Measurements from ENCODE around the gene CFAP46.
"Not testable (repeated sequence)": the region's sequence is repeated elsewhere in the genome, so short reads cannot be mapped to it uniquely, and the experiment has no call there.

The CFAP46 gene

DNA sequence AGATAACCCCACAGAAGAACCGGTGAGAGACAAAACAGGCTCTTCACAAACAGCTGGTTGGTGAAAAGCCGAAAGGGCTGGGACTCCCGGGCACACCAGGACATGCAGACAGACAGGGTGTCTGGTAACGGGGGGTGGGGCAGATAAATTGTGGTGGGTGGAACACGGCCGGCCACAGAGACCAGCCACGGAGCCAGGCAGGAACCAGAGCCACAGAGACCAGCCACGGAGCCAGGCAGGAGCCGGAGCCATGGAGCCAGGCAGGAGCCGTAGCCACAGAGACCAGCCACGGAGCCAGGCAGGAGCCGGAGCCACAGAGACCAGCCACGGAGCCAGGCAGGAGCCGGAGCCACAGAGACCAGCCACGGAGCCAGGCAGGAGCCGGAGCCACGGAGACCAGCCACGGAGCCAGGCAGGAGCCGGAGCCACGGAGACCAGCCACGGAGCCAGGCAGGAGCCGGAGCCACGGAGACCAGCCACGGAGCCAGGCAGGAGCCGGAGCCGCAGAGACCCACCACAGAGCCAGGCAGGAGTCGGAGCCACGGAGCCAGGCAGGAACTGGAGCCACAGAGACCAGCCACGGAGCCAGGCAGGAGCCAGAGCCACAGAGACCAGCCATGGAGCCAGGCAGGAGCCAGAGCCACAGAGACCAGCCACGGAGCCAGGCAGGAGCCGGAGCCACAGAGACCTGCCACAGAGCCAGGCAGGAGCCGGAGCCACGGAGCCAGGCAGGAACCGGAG lies 116.4 kb downstream of the CFAP46 start:
- not testable (repeated sequence) for DNase-seq (ENCODE audit: low read depth)

DNA sequence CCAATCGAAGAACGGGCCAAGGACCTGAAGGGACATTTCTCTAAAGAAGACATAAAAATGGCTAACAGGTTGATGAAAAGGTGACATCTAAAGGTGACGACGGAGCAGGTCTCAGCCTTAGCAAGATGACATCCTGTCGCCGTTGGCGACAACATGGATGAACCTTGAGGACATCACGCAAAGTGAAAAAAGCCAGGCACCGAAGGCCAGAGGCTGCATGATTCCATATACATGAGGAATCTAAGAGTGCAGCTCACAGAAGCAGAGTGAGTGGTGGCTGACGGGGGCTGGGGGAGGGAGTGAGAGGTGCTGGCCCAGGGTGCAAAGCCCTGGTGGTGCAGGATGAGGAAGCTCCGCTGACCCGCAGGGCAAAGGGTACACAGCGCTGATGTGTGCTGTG lies 122.3 kb downstream of the CFAP46 start:
- no peak for DNase-seq (ENCODE audit: low read depth)

DNA sequence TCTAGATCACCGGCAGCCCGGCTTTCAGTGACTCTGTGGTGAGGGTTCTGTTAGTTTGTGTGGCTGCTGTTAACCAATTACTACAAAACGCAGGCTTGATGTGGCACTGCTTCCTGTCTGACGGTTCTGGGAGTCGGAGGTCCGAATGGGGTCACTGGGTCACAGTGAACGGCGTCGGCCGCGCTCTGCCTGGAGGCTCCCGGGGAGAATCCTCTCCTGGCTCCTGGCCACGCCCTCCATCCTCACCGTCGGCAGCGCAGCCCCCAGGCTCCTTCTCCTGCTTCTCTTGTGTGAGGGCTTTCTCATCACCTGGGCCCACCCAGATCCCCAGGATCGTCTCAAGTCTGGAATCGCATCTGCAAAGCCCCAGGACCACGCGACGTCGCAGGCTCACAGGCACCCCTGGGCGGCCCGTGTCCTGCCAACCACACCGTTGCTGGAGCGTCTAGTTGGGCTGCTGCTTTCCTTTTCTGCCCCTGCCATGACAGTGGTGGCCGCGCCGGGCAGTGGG lies 124.6 kb downstream of the CFAP46 start:
- DNase-seq (ENCODE audit: low read depth): no peak

DNA sequence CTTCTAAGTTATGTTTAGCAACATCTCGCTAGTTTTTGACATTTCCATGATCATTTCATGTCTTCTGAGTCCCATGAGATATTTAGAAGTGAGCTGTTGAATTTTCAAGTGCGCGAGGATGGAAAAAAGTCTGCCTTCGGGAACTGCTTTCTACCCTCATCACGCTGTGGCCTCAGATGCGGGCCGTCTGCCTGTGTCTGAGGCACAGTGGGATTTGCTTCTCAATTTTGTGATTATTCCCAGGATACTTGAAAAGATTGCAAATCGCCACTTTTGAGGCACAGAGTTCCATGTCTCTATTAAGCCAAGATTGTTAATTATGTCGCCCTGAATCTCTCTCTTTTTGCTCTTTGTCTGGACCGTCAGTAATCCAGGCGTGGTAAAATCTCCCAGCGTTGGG lies 125.7 kb downstream of the CFAP46 start:
- DNase-seq (ENCODE audit: low read depth): no peak

DNA sequence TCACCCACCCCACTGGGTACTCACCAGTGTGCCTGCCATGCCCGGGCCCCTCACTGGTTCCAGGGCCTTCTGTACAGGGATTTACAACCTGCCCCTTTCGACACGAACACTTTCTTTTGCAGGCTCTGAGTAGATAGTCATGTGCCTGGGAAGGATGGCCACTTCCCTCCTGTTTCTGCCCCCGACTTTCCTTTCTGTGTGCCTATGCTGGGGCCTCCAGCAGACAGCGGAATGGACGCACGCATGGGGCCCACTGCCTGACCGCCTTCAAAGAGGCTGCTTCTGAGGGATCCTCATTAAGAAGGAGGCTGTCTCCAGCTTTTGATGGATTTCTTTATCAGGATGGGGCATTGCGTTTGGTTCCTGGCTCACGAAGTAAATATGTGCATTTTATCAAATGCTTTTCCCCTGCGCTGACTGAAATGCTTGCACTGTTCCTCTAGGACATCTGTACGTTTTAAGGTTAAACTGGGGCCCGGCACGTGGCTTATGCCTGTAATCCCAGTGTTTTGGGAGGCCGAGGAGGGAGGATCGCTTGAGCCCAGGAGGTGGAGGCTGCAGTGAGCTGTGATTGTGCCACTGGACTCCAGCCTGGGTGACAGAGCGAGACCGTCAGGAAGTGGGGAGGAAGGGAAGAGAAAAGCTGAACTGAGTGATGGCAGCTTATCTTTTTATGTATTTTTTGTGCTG lies 127.1 kb downstream of the CFAP46 start:
- DNase-seq (ENCODE audit: low read depth): no peak

DNA sequence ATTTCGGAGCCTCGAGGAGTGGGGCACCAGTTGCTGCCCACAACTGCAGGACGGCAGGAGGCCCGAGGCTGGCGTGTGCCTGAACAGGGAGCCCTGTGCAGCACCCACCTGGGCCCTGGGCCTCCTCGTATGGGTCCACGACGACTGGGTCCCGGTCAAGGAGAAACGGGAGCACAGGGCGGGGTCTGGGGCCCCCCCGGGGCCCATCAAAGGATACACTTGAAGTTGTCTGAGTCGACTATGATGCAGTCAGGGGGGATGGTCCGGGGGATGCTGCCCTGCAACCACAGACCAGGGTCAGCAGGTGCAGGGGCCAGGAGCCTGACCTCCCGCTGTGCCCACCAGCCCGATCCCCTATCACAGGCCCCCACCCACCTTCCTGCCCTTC lies 127.9 kb downstream of the CFAP46 start:
- no peak for DNase-seq (ENCODE audit: low read depth)

DNA sequence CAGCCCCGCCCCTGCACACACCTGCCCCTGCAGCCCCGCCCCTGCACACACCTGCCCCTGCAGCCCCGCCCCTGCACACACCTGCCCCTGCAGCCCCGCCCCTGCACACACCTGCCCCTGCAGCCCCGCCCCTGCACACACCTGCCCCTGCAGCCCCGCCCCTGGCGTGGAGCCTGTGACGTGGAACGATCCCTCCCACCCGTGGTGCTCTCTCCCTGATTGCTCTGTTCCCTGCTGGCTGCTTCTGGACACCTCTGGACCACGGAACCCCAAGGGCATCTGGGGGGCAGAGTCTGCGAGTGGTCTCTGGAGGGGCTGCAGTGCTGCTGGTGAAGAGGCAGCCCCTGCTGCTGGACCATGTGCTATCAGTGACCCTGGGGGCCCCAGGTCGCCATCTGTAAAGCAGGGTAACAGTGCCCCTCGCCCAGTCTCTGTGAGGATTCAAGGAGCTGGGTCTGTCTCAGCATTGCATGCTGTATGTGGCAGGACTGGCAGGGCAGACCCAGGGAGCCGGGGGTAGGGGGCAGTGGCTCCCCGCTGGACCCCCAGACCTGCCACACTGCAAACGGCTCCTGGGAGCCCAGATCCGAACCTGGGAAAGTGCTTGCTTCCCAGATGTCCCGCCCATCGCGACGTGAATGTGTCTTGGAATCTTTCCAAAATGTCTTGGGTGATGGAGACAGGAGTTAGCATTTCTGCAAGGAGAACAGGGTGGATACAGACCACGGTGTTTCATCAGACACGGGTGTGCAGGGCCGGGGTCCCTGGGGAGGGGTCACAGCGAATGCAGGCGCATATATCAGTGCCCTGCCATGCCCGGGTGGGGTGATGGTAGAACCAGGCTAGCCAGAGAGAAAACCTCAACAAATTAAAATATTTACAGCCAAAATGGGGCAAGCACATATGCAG lies 128.6 kb downstream of the CFAP46 start:
- no peak for DNase-seq (ENCODE audit: low read depth)

DNA sequence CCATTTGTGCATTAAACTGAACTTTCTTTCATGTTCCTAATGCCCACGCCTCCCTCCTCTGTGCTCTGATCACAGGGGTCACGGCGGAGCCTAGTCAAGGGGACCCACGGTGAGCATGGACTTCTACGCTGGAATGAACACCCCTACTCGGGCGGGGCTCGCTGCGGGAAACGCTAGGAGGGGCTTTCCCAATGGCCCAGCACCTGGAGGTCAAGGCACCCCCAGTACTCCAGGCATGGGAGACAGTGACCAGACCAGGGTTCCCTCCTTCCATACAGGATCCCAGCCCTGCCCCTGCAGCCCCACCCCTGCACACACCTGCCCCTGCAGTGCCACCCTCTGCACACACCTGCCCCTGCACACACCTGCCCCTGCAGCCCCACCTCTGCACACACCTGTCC lies 129.4 kb downstream of the CFAP46 start:
- no peak for DNase-seq (ENCODE audit: low read depth)

DNA sequence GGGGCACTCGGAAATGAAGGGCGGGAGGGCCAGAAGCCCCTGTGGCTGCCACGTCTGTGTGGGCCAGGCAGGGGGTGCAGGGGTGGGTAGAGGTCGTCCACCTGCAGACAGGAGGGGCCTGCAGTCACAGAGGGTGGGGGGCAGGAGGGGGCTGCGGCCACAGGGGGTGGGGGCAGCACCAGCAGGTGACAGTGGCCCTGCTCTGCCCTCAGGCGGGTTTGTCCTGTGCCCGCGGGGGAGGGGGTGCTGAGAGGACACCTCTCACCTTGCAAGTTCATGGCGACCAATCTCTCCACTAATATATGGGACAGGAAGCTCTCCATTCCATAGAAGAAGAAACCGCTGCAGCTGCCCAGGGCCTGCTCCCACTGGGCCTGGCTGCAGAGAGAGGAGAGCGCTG lies 129.8 kb downstream of the CFAP46 start:
- DNase-seq (ENCODE audit: low read depth): no peak

DNA sequence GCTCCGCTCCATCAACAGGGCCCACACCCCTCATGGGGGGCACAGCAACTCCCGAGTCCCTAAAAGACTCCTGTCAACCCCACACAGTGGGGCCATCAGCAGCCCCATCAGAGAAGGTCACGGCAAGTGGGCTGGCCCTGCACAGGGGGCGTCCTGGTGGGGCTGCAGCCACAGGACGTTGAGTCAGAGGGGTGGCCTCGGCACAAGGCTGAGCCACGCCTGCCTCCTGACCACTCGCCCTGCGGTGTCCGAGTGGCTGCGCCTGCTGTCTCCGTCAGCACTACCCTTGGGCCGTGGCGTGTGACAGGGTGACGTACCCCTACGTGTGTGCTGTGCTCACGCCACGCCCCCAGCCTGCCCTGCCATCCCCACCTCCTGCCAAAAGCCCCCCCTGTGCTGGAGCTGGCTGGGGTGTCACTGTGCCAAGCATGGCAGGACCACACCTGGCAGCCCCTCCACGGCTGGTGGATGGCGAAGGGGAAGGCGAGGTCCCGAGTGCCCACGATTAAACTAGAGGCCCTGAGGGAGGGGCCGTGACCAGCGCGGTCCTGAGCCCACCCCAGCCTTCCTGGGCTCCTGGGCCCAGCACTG lies 130.4 kb downstream of the CFAP46 start:
- no peak for DNase-seq (ENCODE audit: low read depth)

DNA sequence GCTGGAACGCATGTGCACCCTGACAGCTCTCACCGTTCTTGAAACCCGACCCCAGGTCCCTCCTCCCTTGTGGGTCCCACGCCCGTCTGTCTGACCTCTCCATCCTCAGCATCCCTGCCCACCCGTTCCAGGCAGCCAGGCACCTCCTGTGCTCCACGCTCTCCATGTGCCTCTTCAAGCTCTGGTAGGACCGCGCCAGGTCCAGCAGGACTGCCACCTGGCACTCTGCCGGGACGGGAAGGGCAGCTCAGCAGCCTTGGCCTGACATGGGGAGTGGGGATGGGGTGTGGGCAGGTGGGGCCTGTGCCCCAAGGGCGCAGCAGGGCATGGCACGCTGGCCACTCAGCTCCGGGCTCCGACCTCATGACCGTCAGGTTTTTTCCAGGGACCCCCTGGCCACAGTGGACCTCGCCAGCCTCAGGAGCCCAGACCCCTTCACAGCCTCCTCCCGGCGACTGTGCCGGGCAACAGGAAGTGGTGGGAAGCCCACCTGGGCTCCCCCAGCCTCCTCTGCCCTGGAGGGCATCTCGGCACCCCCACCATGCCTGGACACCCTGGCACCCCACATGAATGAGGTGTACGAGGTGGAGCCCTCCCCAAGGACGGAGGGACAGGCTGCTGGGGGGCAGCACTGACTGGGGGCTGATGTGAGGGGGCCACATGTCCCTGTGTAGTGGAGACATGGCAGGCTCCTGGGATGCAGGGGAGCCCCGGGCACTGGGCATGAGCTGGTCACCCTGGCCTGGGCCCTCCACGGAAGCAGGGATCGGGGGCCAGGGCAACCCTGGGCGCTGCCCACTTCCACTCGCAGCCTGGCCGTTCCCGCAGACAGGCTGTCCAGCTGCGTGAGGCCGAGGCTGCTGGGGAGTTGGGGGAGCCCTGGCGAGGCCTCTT lies 131.3 kb downstream of the CFAP46 start:
- no peak for DNase-seq (ENCODE audit: low read depth)

DNA sequence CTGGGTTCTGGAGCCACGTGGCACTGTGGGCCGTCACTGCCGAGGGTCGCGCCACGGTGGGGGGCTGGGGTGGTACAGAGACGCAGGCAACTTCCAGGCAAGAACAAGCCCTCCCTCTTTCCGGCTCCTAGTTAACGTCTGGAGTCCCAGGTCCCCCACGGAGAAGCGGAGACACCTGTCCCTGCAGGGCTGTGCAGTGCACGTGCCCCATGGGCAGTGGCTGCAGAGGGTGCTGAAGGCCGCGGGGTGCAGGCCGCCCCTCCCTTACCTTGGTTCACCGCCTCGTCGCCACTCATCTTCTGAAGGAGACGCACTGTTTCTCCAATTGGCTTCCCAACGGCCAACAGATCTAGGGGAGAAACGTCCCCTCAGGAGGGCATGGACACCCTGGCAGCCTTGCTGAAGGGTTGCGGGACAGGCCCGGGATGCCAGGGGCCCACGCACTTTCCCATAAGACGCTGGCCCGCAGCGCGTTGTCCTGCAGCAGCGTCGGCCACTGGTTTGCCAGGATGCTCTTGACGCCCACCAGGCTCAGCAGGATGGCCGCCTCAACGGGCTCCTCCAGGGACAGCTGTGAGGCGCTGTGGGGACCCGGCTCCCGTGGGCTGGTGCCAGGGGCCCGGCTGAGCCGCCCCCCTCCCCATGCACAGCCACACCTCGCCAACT lies 132.1 kb downstream of the CFAP46 start:
- DNase-seq (ENCODE audit: low read depth): no peak

DNA sequence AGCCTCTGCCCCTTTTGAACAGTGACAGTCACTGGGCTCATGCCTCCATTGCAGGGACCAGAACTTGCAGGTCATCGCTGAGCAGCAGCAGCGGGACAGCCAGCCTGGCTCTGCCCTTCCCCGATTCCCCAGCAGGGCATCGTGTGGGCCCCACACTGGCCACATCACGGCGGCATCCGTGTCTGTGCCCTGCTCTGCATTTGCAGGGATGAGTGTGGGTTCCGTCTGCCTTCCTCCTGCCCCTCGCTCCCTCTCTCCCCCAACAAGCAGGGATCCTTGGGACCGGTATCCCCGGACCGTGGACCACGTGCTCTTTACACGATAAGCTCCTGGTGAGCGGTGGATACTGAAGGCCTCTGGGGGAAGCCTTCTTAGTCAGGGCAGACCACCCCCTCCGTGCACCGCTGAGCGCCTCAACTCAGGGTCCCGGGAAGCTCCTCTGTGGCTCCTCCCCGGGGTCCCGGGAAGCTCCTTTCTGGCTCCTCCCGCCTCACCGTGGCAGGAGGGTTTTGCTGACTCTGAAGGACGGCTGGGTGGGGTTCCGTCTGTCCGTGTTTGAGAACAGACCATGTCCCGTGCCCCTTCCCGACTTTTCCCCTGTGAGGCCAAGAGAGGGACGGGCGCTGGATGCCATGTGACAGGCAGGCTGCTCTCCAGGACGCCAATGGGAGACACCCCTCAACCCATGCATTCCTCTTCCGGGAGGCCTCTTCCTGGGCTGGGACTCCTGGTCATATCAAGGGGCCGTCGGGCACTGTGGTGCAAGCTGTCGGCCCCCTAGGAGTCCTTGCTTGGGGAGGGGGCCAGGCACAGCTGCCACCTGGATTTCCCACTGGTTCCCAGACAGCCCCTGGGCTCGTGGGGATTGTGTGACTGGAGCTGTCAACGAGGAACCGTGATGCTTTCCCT lies 132.9 kb downstream of the CFAP46 start:
- DNase-seq (ENCODE audit: low read depth): no peak

DNA sequence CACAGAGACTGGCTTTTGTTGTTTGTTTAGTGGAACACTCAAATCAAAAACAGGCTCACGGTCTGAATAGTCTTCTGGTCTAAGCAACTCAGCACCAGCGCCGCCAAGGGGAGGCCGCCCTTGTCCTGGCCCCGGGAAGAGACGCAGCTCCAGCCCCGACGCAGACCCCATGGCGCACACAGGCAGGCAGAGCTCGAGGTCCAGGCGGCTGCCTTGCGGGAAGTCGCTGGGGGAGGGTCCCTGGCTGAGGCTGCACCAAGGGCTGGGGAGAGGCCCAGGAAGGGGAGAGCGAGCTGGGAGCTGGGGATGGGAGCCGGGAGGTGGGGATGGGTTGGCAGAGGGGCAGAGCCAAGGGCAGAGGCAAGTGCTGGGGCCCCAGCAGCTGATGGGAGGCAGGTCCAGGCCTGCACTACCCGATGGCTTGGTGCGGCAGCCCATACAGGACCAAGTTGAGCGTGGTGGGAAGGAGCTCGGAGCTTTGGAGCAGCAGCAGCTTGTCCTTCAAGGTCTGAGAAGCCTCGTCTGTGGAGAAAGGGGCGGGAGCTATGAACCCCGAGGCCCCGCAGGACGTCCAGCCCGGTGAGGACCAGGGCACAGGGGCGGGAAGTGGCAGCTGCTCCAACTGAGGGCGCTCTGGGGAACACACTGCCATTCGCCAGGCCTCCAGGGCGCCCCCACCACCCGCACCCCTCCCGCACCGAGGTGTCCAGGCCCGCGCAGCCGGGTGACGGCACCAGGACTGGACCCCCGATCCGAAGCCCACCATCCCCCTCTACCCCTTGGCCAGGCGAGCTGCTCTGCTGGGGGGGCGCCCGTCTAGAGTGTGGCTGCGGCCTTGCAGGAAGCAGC lies 133.8 kb downstream of the CFAP46 start:
- no peak for DNase-seq (ENCODE audit: low read depth)

DNA sequence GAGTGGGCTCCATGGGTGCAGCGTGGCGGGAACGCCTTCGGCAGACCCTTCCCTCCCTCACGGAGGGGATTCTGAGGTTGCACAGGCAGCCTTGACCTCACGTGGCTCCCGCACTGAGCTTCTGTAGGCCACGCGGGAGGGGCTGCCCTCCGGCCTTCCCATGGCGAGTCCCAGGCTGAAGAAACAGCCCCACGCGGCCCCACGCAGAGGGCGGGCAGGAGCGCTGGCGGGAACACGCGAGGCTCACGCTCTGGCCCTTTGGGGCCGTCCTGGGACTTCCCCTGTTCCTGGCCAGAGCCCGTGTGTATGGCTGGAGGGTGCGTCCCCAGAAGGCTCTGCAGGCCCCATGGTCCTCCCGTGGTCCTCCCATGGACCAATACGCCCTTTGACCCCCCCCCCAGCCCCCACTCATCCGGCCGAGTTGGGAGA lies 134.7 kb downstream of the CFAP46 start:
- no peak for DNase-seq (ENCODE audit: low read depth)

DNA sequence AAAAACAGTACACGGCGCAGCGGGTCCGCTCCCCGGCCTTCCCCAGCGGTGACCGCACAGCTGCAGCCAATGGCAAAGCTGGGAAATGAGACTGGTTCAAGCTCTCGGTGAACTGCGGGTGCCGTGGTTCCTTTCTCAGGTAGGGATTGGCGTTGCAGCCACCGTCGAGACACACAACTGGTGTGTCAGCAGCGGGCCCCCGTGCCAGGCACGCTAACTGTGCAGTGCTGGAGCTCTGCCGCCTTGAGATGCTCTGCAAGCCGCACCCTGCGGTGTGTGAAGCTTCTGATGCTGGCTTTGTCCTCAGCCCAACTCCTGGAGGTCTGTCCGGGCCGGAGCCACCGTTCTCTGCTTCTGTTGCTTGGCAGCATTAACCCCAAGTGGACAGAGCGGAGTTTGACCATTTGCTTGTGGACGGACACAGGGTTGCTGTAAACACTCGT lies 135.8 kb downstream of the CFAP46 start:
- no peak for DNase-seq (ENCODE audit: low read depth)

DNA sequence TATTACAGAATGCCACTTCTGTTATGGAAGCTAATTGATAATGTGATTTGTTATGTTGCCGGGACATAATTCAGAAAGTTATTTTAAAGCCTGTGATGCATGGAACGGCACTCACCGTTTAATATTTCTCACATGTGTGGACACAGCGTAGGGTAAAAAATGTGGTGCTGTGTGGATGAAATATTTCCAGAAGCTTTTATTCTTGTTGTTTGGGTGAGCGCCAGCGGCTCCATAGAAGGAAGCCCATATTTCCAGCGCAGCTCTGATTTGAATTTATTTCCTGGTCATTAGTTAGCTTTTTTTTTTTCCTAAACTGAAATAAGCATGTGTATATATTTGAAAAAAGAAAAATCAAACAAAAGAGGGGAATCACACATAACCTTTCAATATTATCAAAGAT lies 136.3 kb downstream of the CFAP46 start:
- no peak for DNase-seq (ENCODE audit: low read depth)

DNA sequence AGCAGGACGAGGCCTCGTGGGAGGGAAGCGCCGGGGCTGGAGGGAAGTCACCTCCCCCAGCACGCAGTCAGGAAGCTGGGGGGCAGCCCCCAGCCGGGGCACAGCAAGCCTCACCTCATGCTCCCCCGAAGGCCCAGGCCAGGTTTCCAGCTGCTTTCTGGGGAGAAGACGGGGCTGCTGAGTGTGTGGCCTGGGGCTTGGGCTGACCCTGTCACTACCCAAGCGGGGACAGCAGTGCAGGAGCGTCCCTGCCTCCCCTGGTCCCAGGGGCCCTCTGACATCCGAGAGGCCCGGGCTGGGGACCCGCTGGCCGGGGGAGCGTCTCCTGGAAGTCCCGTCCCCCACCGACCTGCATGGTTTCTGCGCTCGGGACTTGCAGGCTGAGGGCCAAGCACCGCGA lies 136.8 kb downstream of the CFAP46 start:
- no peak for DNase-seq (ENCODE audit: low read depth)

Measured in fibroblast of the conjunctiva (primary cell).